ENCODE data around the gene PIGB.

- no peak for TF ChIP-seq POLR2A (IDR thresholded peaks at IDR 0.05)
- no peak for TF ChIP-seq CTCF (IDR thresholded peaks at IDR 0.05)
Observed at GRCh38 chr15:55327387-55327786, 8.4 kb downstream of the PIGB start.
